Astrocyte of the cerebellum (primary cell): Measurements from ENCODE around the gene SIPA1L3.
"Not testable (repeated sequence)": the region's sequence is repeated elsewhere in the genome, so short reads cannot be mapped to it uniquely, and the experiment has no call there.

Source experiments
- DNase-seq: peaks from one replicate; pipeline ENCODE4 v3.0.0-alpha.2; 2011; ENCODE audit warnings: low read depth
- H3K4me3 ChIP-seq: 2 replicates; pipeline ENCODE4 v1.5.1; 2011; ENCODE audit warnings: mild to moderate bottlenecking, low read depth, low read length, moderate library complexity
- in situ Hi-C: cut with HindIII; loops from 2 replicates; pipeline ENCODE4 v1.10.0; 2017; ENCODE audit warnings: low sequenced_read_pairs
- TF ChIP-seq, protein P1 (sequence below): IDR thresholded peaks from 2 replicates; pipeline ENCODE4 v1.5.1; 2012; ENCODE audit warnings: low read length, low read depth, moderate library complexity, mild to moderate bottlenecking; ENCODE audit errors: missing control alignments

Gene SIPA1L3, protein sequence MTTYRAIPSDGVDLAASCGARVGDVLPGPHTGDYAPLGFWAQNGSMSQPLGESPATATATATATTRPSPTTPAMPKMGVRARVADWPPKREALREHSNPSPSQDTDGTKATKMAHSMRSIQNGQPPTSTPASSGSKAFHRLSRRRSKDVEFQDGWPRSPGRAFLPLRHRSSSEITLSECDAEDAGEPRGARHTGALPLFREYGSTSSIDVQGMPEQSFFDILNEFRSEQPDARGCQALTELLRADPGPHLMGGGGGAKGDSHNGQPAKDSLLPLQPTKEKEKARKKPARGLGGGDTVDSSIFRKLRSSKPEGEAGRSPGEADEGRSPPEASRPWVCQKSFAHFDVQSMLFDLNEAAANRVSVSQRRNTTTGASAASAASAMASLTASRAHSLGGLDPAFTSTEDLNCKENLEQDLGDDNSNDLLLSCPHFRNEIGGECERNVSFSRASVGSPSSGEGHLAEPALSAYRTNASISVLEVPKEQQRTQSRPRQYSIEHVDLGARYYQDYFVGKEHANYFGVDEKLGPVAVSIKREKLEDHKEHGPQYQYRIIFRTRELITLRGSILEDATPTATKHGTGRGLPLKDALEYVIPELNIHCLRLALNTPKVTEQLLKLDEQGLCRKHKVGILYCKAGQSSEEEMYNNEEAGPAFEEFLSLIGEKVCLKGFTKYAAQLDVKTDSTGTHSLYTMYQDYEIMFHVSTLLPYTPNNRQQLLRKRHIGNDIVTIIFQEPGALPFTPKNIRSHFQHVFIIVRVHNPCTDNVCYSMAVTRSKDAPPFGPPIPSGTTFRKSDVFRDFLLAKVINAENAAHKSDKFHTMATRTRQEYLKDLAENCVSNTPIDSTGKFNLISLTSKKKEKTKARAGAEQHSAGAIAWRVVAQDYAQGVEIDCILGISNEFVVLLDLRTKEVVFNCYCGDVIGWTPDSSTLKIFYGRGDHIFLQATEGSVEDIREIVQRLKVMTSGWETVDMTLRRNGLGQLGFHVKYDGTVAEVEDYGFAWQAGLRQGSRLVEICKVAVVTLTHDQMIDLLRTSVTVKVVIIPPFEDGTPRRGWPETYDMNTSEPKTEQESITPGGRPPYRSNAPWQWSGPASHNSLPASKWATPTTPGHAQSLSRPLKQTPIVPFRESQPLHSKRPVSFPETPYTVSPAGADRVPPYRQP (N-terminal part only)

GRCh38 chr19:37906869-37907734 lies at the start of gene SIPA1L3:
SIPA1L3 (plus strand) TSS chr19:37907208; CDS start chr19:38081566, 174,358 bp downstream.
- TF ChIP-seq, protein P1, sequence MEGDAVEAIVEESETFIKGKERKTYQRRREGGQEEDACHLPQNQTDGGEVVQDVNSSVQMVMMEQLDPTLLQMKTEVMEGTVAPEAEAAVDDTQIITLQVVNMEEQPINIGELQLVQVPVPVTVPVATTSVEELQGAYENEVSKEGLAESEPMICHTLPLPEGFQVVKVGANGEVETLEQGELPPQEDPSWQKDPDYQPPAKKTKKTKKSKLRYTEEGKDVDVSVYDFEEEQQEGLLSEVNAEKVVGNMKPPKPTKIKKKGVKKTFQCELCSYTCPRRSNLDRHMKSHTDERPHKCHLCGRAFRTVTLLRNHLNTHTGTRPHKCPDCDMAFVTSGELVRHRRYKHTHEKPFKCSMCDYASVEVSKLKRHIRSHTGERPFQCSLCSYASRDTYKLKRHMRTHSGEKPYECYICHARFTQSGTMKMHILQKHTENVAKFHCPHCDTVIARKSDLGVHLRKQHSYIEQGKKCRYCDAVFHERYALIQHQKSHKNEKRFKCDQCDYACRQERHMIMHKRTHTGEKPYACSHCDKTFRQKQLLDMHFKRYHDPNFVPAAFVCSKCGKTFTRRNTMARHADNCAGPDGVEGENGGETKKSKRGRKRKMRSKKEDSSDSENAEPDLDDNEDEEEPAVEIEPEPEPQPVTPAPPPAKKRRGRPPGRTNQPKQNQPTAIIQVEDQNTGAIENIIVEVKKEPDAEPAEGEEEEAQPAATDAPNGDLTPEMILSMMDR: no peak
- DNase-seq: peak; percentile 92
- H3K4me3 ChIP-seq: peak within 1 kb of the TSS; percentile 97
- in situ Hi-C loops: no loop called here

DNA sequence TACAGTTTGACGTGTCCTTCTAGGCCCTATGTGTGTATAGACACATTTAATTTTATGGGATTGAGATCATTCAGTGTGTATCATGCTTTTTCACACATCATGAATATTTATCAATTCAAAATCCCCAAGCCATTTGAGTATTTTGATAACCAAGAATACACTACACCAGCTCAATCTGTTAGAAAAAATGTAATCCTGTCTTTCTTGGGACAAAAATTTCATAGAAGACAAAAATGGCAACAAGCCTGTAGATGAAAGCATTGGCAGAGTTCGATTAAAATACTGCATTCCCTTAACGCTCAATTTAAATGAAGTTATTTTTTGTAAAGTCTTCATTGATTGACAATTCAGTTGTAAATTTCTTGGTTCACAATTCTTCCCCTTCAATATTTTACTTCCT lies 42.5 kb upstream of the SIPA1L3 start:
- DNase-seq: no peak
- H3K4me3 ChIP-seq: no peak overlapping the region
- TF ChIP-seq, protein P1: no peak
- in situ Hi-C loops: no loop called here

DNA sequence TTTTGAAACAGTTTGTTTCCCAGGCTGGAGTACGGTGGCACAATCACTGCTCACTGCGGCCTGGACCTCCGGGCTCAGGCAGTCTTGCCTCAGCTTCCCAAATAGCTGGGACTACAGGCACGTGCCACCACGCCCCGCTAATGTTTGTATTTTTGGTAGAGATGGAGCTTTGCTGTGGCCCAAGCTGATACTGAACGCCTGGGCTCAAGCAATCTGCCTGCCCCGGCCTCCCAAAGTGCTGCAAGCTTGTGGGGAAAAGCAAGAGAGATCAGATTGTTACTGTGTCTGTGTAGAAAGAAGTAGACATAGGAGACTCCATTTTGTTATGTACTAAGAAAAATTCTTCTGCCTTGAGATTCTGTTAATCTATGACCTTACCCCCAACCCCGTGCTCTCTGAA lies 41.1 kb upstream of the SIPA1L3 start:
- in situ Hi-C loops, DNase-seq, H3K4me3 ChIP-seq: not testable (repeated sequence)

DNA sequence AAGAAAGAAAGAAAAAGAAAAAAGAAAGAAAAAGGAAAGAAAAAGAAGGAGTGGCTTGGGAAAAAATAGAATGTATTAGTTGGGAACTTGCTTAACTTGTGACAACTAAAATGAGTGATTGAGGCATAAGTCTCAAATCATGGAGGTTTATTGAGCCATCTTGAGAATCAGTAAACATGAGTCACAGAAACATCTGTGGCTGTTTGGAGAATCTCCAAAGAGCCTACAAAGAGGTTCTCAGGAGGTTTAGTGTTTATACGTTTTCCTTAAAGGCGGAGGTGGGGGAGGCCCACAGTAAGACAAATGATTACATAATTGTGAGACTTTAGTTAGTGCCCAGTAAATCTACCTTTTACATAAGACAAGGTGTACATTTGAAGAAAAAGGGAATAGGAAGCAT lies 39.2 kb upstream of the SIPA1L3 start:
- no peak overlapping the region for H3K4me3 ChIP-seq
- TF ChIP-seq, protein P1: no peak
- no peak for DNase-seq
- in situ Hi-C loops: no loop called here

GRCh38 chr19:37869766-37870340 lies 37.2 kb upstream of the SIPA1L3 start:
- H3K4me3 ChIP-seq: no peak overlapping the region
- in situ Hi-C loops: no loop called here
- DNase-seq: no peak
- TF ChIP-seq, protein P1: no peak

- no peak for DNase-seq
- TF ChIP-seq, protein P1: no peak
- no peak overlapping the region for H3K4me3 ChIP-seq
- in situ Hi-C loops: no loop called here
Observed at GRCh38 chr19:37872383-37872782, 34.6 kb upstream of the SIPA1L3 start.
